Astrocyte of the spinal cord (primary cell): ENCODE measurements around the gene MCM9.

ENCODE experiments used
- DNase-seq: peaks from one replicate; pipeline ENCODE4 v3.0.0; 2011; ENCODE audit warnings: low read depth, low spot score
- H3K4me3 ChIP-seq: 2 replicates; pipeline ENCODE4 v1.5.1; 2011; ENCODE audit warnings: low read depth, mild to moderate bottlenecking, low read length, moderate library complexity
- in situ Hi-C: cut with HindIII; loops from 2 replicates; pipeline ENCODE4 v1.10.0; 2017; ENCODE audit warnings: low sequenced_read_pairs
- TF ChIP-seq, protein P1 (sequence below): IDR thresholded peaks from 2 replicates; pipeline ENCODE4 v1.5.1; 2012; ENCODE audit warnings: low read depth, mild to moderate bottlenecking, low read length, inconsistent platforms

The MCM9 gene

GRCh38 chr6:118934461-118935330, at the start of gene MCM9:
Gene MCM9 (minus strand): TSS chr6:118935159. CDS start chr6:118931723, 3,436 bp downstream.
- TF ChIP-seq, protein P1, sequence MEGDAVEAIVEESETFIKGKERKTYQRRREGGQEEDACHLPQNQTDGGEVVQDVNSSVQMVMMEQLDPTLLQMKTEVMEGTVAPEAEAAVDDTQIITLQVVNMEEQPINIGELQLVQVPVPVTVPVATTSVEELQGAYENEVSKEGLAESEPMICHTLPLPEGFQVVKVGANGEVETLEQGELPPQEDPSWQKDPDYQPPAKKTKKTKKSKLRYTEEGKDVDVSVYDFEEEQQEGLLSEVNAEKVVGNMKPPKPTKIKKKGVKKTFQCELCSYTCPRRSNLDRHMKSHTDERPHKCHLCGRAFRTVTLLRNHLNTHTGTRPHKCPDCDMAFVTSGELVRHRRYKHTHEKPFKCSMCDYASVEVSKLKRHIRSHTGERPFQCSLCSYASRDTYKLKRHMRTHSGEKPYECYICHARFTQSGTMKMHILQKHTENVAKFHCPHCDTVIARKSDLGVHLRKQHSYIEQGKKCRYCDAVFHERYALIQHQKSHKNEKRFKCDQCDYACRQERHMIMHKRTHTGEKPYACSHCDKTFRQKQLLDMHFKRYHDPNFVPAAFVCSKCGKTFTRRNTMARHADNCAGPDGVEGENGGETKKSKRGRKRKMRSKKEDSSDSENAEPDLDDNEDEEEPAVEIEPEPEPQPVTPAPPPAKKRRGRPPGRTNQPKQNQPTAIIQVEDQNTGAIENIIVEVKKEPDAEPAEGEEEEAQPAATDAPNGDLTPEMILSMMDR, result no peak
- in situ Hi-C loops, result no loop called here
- peak within 1 kb of the TSS; percentile 91 for H3K4me3 ChIP-seq
- peak; percentile 87 for DNase-seq

- H3K4me3 ChIP-seq, result no peak overlapping the region
- in situ Hi-C loops, result no loop called here
- TF ChIP-seq, protein P1, result no peak
- no peak for DNase-seq
Measured at GRCh38 chr6:118984342-118984741, 49.4 kb upstream of the MCM9 start.

- DNase-seq, result no peak
- H3K4me3 ChIP-seq, result no peak overlapping the region
- TF ChIP-seq, protein P1, result no peak
- in situ Hi-C loops, result no loop called here
Measured at GRCh38 chr6:118982575-118982911, 47.6 kb upstream of the MCM9 start.

- no peak overlapping the region for H3K4me3 ChIP-seq
- in situ Hi-C loops, result no loop called here
- TF ChIP-seq, protein P1, result no peak
- DNase-seq, result no peak
Measured at GRCh38 chr6:118981884-118982574, 47.1 kb upstream of the MCM9 start.

DNA sequence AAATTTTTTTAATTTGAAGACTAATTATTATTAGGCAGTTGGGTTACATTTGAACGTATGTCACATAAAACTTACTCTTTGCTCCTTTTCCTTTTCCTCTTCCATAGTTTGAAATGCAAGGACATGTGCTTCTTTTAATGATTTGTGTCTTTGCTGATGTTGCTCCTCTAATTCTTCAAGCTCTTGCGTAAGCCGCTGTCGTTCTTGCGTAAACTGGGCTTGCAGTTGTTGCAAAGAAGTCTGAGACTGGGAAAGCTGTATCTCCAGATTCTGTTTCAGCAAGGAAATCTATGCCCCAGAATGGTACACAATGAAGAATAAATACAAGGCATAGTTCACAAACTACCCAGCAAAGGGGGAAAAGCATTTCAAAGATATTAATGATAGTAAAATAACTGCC, 45.1 kb upstream of the MCM9 start:
- TF ChIP-seq, protein P1, result no peak
- in situ Hi-C loops, result no loop called here
- DNase-seq, result no peak
- no peak overlapping the region for H3K4me3 ChIP-seq

GRCh38 chr6:118974790-118975189, 39.8 kb upstream of the MCM9 start:
- no peak for DNase-seq
- in situ Hi-C loops, result no loop called here
- H3K4me3 ChIP-seq, result no peak overlapping the region
- TF ChIP-seq, protein P1, result no peak
